GM12874 (cell line): ENCODE results near the gene ATOX1.

Source experiments
- CTCF ChIP-seq: IDR thresholded peaks from 2 replicates; pipeline ENCODE4 v1.5.1; 2011; ENCODE audit warnings: low read depth, mild to moderate bottlenecking, control low read depth, low read length, moderate library complexity; ENCODE audit not compliant: insufficient read depth

Gene ATOX1

GRCh38 chr5:151739395-151739794 lies 19.0 kb downstream of the ATOX1 start:
- no peak for TF ChIP-seq CTCF

GRCh38 chr5:151738125-151738848 lies 20.1 kb downstream of the ATOX1 start:
- no peak for TF ChIP-seq CTCF

GRCh38 chr5:151737431-151737830 lies 21.0 kb downstream of the ATOX1 start:
- no peak for TF ChIP-seq CTCF

- TF ChIP-seq CTCF = no peak
Measured at GRCh38 chr5:151735646-151736045, 22.8 kb downstream of the ATOX1 start.

- TF ChIP-seq CTCF = no peak
Measured at GRCh38 chr5:151734064-151734408, 24.4 kb downstream of the ATOX1 start.

GRCh38 chr5:151733358-151734063 lies 24.9 kb downstream of the ATOX1 start:
- no peak for TF ChIP-seq CTCF

- TF ChIP-seq CTCF = no peak
Measured at GRCh38 chr5:151730381-151730780, 28.1 kb downstream of the ATOX1 start.
